Hepatocyte (in vitro differentiated cells): ENCODE measurements around the gene AGAP1. TPM values are rescaled to one million over a fixed set of nuclear protein-coding genes. Genes with fewer than 3 reads are reported as not detected.

Source experiments
- DNase-seq: peaks from one replicate; pipeline ENCODE4 v3.0.0-alpha.2; 2016; ENCODE audit warnings: low spot score
- H2AFZ ChIP-seq: fragments of 200-600 bp; sonication (generic); 2 replicates; pipeline ENCODE4 v1.6.0; 2016; ENCODE audit warnings: antibody characterized with exemption, mild to moderate bottlenecking
- H3K27ac ChIP-seq: fragments of 200-600 bp; sonication (generic); 2 replicates; pipeline ENCODE4 v1.5.1; 2016; ENCODE audit warnings: mild to moderate bottlenecking
- H3K27me3 ChIP-seq: fragments of 200-600 bp; sonication (generic); 2 replicates; pipeline ENCODE4 v1.6.1; 2016
- H3K36me3 ChIP-seq: fragments of 200-600 bp; sonication (generic); replicated peaks from 2 replicates; pipeline ENCODE4 v1.5.1; 2016; ENCODE audit warnings: low read depth; ENCODE audit not compliant: insufficient read depth
- H3K4me1 ChIP-seq: fragments of 200-600 bp; sonication (generic); 2 replicates; pipeline ENCODE4 v1.5.1; 2016; ENCODE audit warnings: mild to moderate bottlenecking, moderate library complexity; ENCODE audit not compliant: insufficient read depth
- H3K4me2 ChIP-seq: fragments of 200-600 bp; sonication (generic); 2 replicates; pipeline ENCODE4 v1.6.0; 2016
- H3K4me3 ChIP-seq: fragments of 200-600 bp; sonication (generic); 2 replicates; pipeline ENCODE4 v1.5.1; 2016; ENCODE audit warnings: mild to moderate bottlenecking
- H3K79me2 ChIP-seq: fragments of 200-600 bp; sonication (generic); 2 replicates; pipeline ENCODE4 v1.6.0; 2017; ENCODE audit warnings: mild to moderate bottlenecking
- H3K9me2 ChIP-seq: fragments of 200-600 bp; sonication (generic); replicated peaks from 2 replicates; pipeline ENCODE4 v1.6.0; 2017; ENCODE audit warnings: mild to moderate bottlenecking; ENCODE audit not compliant: insufficient read depth
- H3K9me3 ChIP-seq: fragments of 200-600 bp; sonication (generic); 2 replicates; pipeline ENCODE4 v1.5.1; 2016; ENCODE audit warnings: low read depth, mild to moderate bottlenecking
- H4K20me1 ChIP-seq: fragments of 200-600 bp; sonication (generic); 2 replicates; pipeline ENCODE4 v1.6.0; 2016; ENCODE audit warnings: mild to moderate bottlenecking; ENCODE audit not compliant: insufficient read depth, poor library complexity, severe bottlenecking
- EZH2 ChIP-seq: fragments of 200-600 bp; sonication (generic); IDR thresholded peaks from 2 replicates; pipeline ENCODE4 v1.6.1; 2016; ENCODE audit warnings: antibody characterized with exemption, mild to moderate bottlenecking, borderline replicate concordance
- EZH2phosphoT487 ChIP-seq: fragments of 200-600 bp; sonication (generic); IDR thresholded peaks from one replicate; pipeline ENCODE4 v1.6.1; 2018; ENCODE audit warnings: antibody characterized with exemption, mild to moderate bottlenecking, low read depth, moderate library complexity; ENCODE audit not compliant: unreplicated experiment, severe bottlenecking
- WGBS: methylation state at CpG from one replicate; pipeline ENCODE4 v1.1.6; 2016; ENCODE audit warnings: low lambda C conversion rate; ENCODE audit errors: missing lambda C conversion rate; 5-methylcytosine and 5-hydroxymethylcytosine counted together
- polyA plus RNA-seq: library from polyadenylated mRNA; unstranded; fragments of >200 nt; fragmentation: Nextera tagmentation; extraction: Ambion mirVana; gene quantifications from 2 replicates; pipeline ENCODE4 v1.2.1, GENCODE V29; 2016
- total RNA-seq: library from RNA; depleted of rRNA; stranded (reverse); fragments of >200 nt; gene quantifications from 2 replicates; pipeline ENCODE4 v1.2.3, GENCODE V29; 2014
- TF ChIP-seq, protein P1 (sequence below): fragments of 200-600 bp; sonication (generic); IDR thresholded peaks from 2 replicates; pipeline ENCODE4 v1.5.1; 2016; ENCODE audit warnings: antibody characterized with exemption, mild to moderate bottlenecking; ENCODE audit not compliant: poor library complexity

AGAP1 gene
- total and polyA plus RNA-seq, 2 experiments from 2014 or later = 12.1 to 20.0 TPM

GRCh38 chr2:235734688-235735231 lies 240.9 kb downstream of the AGAP1 start:
- Histone ChIP-seq H3K4me3 (no peak overlapping the region), H3K27me3 (no peaks in the 10 kb centered on the region), H3K4me2 (no peak overlapping the region), H2AFZ (no peak overlapping the region), H3K36me3 (no peaks in the 10 kb centered on the region), H3K79me2 (no peaks in the 10 kb centered on the region), H4K20me1 (no peaks in the 10 kb centered on the region), H3K27ac (no peak overlapping the region), H3K4me1 (no peaks in the 10 kb centered on the region), H3K9me2 (no peaks in the 10 kb centered on the region), H3K9me3 (no peaks in the 10 kb centered on the region)
- no peak for DNase-seq
- 92% methylated on average over 21 of the region's 21 CpGs for WGBS
- TF ChIP-seq, protein P1, sequence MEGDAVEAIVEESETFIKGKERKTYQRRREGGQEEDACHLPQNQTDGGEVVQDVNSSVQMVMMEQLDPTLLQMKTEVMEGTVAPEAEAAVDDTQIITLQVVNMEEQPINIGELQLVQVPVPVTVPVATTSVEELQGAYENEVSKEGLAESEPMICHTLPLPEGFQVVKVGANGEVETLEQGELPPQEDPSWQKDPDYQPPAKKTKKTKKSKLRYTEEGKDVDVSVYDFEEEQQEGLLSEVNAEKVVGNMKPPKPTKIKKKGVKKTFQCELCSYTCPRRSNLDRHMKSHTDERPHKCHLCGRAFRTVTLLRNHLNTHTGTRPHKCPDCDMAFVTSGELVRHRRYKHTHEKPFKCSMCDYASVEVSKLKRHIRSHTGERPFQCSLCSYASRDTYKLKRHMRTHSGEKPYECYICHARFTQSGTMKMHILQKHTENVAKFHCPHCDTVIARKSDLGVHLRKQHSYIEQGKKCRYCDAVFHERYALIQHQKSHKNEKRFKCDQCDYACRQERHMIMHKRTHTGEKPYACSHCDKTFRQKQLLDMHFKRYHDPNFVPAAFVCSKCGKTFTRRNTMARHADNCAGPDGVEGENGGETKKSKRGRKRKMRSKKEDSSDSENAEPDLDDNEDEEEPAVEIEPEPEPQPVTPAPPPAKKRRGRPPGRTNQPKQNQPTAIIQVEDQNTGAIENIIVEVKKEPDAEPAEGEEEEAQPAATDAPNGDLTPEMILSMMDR = no peak
- TF ChIP-seq EZH2 (no peak), EZH2phosphoT487 (no peak)

GRCh38 chr2:235737396-235737795 lies 243.6 kb downstream of the AGAP1 start:
- H3K9me3 ChIP-seq = no peaks in the 10 kb centered on the region

GRCh38 chr2:235737840-235738239 lies 244.0 kb downstream of the AGAP1 start:
- H3K4me2 ChIP-seq = no peak overlapping the region
- H4K20me1 ChIP-seq = no peaks in the 10 kb centered on the region
- no peak overlapping the region for H3K4me3 ChIP-seq
- no peaks in the 10 kb centered on the region for H3K36me3 ChIP-seq
- H3K79me2 ChIP-seq = no peaks in the 10 kb centered on the region
- 97% methylated on average over 10 of the region's 10 CpGs for whole genome bisulfite sequencing
- DNase-seq = no peak
- no peak overlapping the region for H2AFZ ChIP-seq
- no peaks in the 10 kb centered on the region for H3K9me2 ChIP-seq
- no peak overlapping the region for H3K27ac ChIP-seq
- TF ChIP-seq EZH2phosphoT487 (no peak), EZH2 (no peak)
- TF ChIP-seq, protein P1 = no peak
- no peaks in the 10 kb centered on the region for H3K4me1 ChIP-seq
- H3K27me3 ChIP-seq = no peaks in the 10 kb centered on the region
- H3K9me3 ChIP-seq = no peaks in the 10 kb centered on the region

More at GRCh38 chr2:235737396-235737795, 243.6 kb downstream of the AGAP1 start:
- Histone ChIP-seq H4K20me1 (no peaks in the 10 kb centered on the region), H3K27me3 (no peaks in the 10 kb centered on the region), H3K79me2 (no peaks in the 10 kb centered on the region), H3K9me2 (no peaks in the 10 kb centered on the region), H3K4me2 (no peak overlapping the region), H2AFZ (no peak overlapping the region), H3K4me1 (no peaks in the 10 kb centered on the region), H3K27ac (no peak overlapping the region), H3K36me3 (no peaks in the 10 kb centered on the region), H3K4me3 (no peak overlapping the region)
- DNase-seq = no peak
- 99% methylated on average over 10 of the region's 10 CpGs for WGBS
- no peak for TF ChIP-seq EZH2
- TF ChIP-seq, protein P1 = no peak
- no peak for TF ChIP-seq EZH2phosphoT487
